GM23338 (cell line): ENCODE measurements around the gene FAM120A. TPM values are rescaled to one million over a fixed set of nuclear protein-coding genes. Genes with fewer than 3 reads are reported as not detected.

Experiments used
- ATAC-seq: fragments of 200-7000 bp; cut with Tn5 transposase; 3 replicates; pipeline ENCODE4 v1.9.1; 2020
- DNase-seq: peaks from one replicate; pipeline ENCODE4 v3.0.0-alpha.2; 2015; ENCODE audit warnings: low spot score
- H2AFZ ChIP-seq: fragments of 200-600 bp; sonication (generic); 2 replicates; pipeline ENCODE4 v1.8.0; 2016; ENCODE audit warnings: antibody characterized with exemption, mild to moderate bottlenecking, moderate library complexity
- H3F3A ChIP-seq: fragments of 200-600 bp; sonication (generic); replicated peaks from 2 replicates; pipeline ENCODE4 v1.8.0; 2017; ENCODE audit warnings: antibody characterized with exemption, mixed run types, low read depth
- H3K27ac ChIP-seq: fragments of 200-600 bp; sonication (generic); 2 replicates; pipeline ENCODE4 v1.6.1; 2016; ENCODE audit warnings: low read depth
- H3K27me3 ChIP-seq: fragments of 200-600 bp; sonication (generic); 2 replicates; pipeline ENCODE4 v1.8.0; 2016; ENCODE audit warnings: mild to moderate bottlenecking, mixed run types, moderate library complexity; ENCODE audit not compliant: insufficient read depth
- H3K36me3 ChIP-seq: fragments of 200-600 bp; sonication (generic); 2 replicates; pipeline ENCODE4 v1.8.0; 2016; ENCODE audit warnings: mild to moderate bottlenecking; ENCODE audit not compliant: insufficient read depth
- H3K4me1 ChIP-seq: fragments of 200-600 bp; sonication (generic); 2 replicates; pipeline ENCODE4 v1.8.0; 2016; ENCODE audit warnings: mild to moderate bottlenecking, moderate library complexity; ENCODE audit not compliant: insufficient read depth
- H3K4me2 ChIP-seq: fragments of 200-600 bp; sonication (generic); 2 replicates; pipeline ENCODE4 v1.7.1; 2017; ENCODE audit warnings: mixed run types
- H3K4me3 ChIP-seq: fragments of 200-600 bp; sonication (generic); 2 replicates; pipeline ENCODE4 v1.6.1; 2016; ENCODE audit warnings: mixed run types
- H3K79me2 ChIP-seq: fragments of 200-600 bp; sonication (generic); replicated peaks from 2 replicates; pipeline ENCODE4 v1.8.0; 2017; ENCODE audit warnings: mild to moderate bottlenecking; ENCODE audit not compliant: insufficient read depth
- H3K9me2 ChIP-seq: fragments of 200-600 bp; sonication (generic); 2 replicates; pipeline ENCODE4 v1.8.0; 2017; ENCODE audit not compliant: insufficient read depth
- H4K20me1 ChIP-seq: fragments of 200-600 bp; sonication (generic); replicated peaks from 2 replicates; pipeline ENCODE4 v1.8.0; 2017; ENCODE audit warnings: mild to moderate bottlenecking; ENCODE audit not compliant: insufficient read depth
- H3K27ac Mint-ChIP-seq: 2 replicates; pipeline ENCODE4 v1.8.0; 2020; ENCODE audit warnings: inconsistent platforms, mild to moderate bottlenecking, moderate library complexity, mixed read lengths
- H3K27me3 Mint-ChIP-seq: 3 replicates; pipeline ENCODE4 v1.8.0; 2022; ENCODE audit warnings: low read depth, mild to moderate bottlenecking, moderate library complexity, mixed read lengths, inconsistent platforms; ENCODE audit not compliant: insufficient read depth, poor library complexity
- H3K36me3 Mint-ChIP-seq: 3 replicates; pipeline ENCODE4 v1.8.0; 2021; ENCODE audit warnings: low read depth, mild to moderate bottlenecking, inconsistent platforms, moderate library complexity, mixed read lengths
- H3K4me1 Mint-ChIP-seq: 3 replicates; pipeline ENCODE4 v1.8.0; 2020; ENCODE audit warnings: mild to moderate bottlenecking, inconsistent platforms, mixed read lengths
- H3K4me3 Mint-ChIP-seq: 3 replicates; pipeline ENCODE4 v1.8.0; 2021; ENCODE audit warnings: moderate library complexity, mild to moderate bottlenecking, inconsistent platforms, mixed read lengths
- H3K9me3 Mint-ChIP-seq: 3 replicates; pipeline ENCODE4 v1.8.0; 2020; ENCODE audit warnings: moderate library complexity, mild to moderate bottlenecking, inconsistent platforms, mixed read lengths
- CREB1 ChIP-seq: fragments of 250-450 bp; sonication (Bioruptor Pico); IDR thresholded peaks from 2 replicates; pipeline ENCODE4 v1.5.0; 2020; ENCODE audit warnings: low read depth, mild to moderate bottlenecking, moderate library complexity
- EZH2 ChIP-seq: fragments of 200-600 bp; sonication (generic); IDR thresholded peaks from one replicate; pipeline ENCODE4 v1.8.0; 2017; ENCODE audit warnings: antibody characterized with exemption, mild to moderate bottlenecking, low read depth; ENCODE audit not compliant: unreplicated experiment
- EZH2phosphoT487 ChIP-seq: fragments of 200-600 bp; sonication (generic); IDR thresholded peaks from one replicate; pipeline ENCODE4 v1.8.1; 2018; ENCODE audit warnings: antibody characterized with exemption; ENCODE audit not compliant: unreplicated experiment
- JUNB ChIP-seq: IDR thresholded peaks from one replicate; pipeline ENCODE4 v1.6.1; 2016; ENCODE audit warnings: antibody characterized with exemption; ENCODE audit not compliant: unreplicated experiment
- NANOG ChIP-seq: IDR thresholded peaks from 2 replicates; pipeline ENCODE4 v1.6.1; 2016; ENCODE audit warnings: antibody characterized with exemption, borderline replicate concordance
- POLR2AphosphoS5 ChIP-seq: IDR thresholded peaks from 2 replicates; pipeline ENCODE4 v1.6.1; 2016; ENCODE audit warnings: antibody characterized with exemption, low read depth
- STAT1 ChIP-seq: IDR thresholded peaks from one replicate; pipeline ENCODE4 v1.6.1; 2016; ENCODE audit warnings: antibody characterized with exemption; ENCODE audit not compliant: unreplicated experiment
- ZNF114 ChIP-seq: fragments of 250-450 bp; sonication (Bioruptor Pico); IDR thresholded peaks from 2 replicates; pipeline ENCODE4 v1.5.0; 2020; ENCODE audit warnings: mild to moderate bottlenecking, moderate library complexity
- ZNF331 ChIP-seq: fragments of 250-450 bp; sonication (Bioruptor Pico); IDR thresholded peaks from 2 replicates; pipeline ENCODE4 v1.5.0; 2020; ENCODE audit warnings: low read depth, mild to moderate bottlenecking, moderate library complexity
- polyA plus RNA-seq: library from polyadenylated mRNA; unstranded; fragments of >200 nt; fragmentation: Nextera tagmentation; extraction: Ambion mirVana; gene quantifications from 2 replicates; pipeline ENCODE4 v1.2.1, GENCODE V29; 2016
- total RNA-seq: library from RNA; depleted of rRNA; stranded (reverse); fragments of >200 nt; shearing (Covaris generic); gene quantifications from 2 replicates; pipeline ENCODE4 v1.2.3, GENCODE V29; 2014
- TF ChIP-seq, protein P1 (sequence below): IDR thresholded peaks from one replicate; pipeline ENCODE4 v1.6.1; 2018; ENCODE audit warnings: antibody characterized with exemption; ENCODE audit not compliant: unreplicated experiment
- TF ChIP-seq, protein P2 (sequence below): fragments of 250-450 bp; sonication (Bioruptor Pico); IDR thresholded peaks from 2 replicates; pipeline ENCODE4 v1.5.0; 2020; ENCODE audit warnings: mild to moderate bottlenecking, moderate library complexity
- TF ChIP-seq, protein P3 (sequence below), 2 experiments: fragments of 200-600 bp in 1 of 2; sonication (generic) in 1 of 2; conservative IDR thresholded peaks; 2 replicates each; pipeline versions ENCODE4 v1.5.1 to v1.6.1; 2016 to 2017; ENCODE audit warnings: antibody characterized with exemption in 2 of 2, low read depth in 2 of 2, mild to moderate bottlenecking in 2 of 2, moderate library complexity in 1 of 2
- TF ChIP-seq, protein P4 (sequence below): IDR thresholded peaks from 2 replicates; pipeline ENCODE4 v1.6.1; 2016; ENCODE audit warnings: antibody characterized with exemption

Gene FAM120A
- total and polyA plus RNA-seq, 2 experiments from 2014 or later: 28.2 to 52.5 TPM

DNA sequence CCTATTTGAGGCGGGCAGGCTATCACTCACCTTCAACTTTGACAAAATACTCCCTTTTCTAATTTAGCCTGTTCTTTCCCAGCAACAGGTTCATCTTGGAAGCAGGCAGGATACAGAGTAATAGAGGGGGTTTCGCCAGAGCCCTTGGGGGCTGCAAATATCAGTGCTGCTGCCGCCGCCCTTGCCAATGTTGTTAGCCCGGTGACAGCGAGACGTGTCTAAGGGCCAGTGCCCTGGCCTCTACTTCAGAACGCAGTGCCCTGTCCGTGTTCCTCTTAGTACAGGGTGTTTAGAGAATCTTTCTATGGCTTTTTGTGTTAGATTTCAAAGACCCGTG lies 1.2 kb downstream of the FAM120A start:
- H3K4me2 ChIP-seq: peak overlapping the region; percentile 87
- DNase-seq (no peak), ATAC-seq (peak; percentile 1; the same call in 1 of the 3 replicates)
- Mint-ChIP-seq H3K4me3 (peak overlapping the region; percentile 94), H3K27ac (no peak overlapping the region), H3K27me3 (peaks cover 12% of the 10 kb centered on the region), H3K4me1 (peaks cover 35% of the 10 kb centered on the region), H3K36me3 (peaks cover 42% of the 10 kb centered on the region), H3K9me3 (no peaks in the 10 kb centered on the region)
- peak overlapping the region; percentile 94 for H3K4me3 ChIP-seq
- TF ChIP-seq, protein P1, sequence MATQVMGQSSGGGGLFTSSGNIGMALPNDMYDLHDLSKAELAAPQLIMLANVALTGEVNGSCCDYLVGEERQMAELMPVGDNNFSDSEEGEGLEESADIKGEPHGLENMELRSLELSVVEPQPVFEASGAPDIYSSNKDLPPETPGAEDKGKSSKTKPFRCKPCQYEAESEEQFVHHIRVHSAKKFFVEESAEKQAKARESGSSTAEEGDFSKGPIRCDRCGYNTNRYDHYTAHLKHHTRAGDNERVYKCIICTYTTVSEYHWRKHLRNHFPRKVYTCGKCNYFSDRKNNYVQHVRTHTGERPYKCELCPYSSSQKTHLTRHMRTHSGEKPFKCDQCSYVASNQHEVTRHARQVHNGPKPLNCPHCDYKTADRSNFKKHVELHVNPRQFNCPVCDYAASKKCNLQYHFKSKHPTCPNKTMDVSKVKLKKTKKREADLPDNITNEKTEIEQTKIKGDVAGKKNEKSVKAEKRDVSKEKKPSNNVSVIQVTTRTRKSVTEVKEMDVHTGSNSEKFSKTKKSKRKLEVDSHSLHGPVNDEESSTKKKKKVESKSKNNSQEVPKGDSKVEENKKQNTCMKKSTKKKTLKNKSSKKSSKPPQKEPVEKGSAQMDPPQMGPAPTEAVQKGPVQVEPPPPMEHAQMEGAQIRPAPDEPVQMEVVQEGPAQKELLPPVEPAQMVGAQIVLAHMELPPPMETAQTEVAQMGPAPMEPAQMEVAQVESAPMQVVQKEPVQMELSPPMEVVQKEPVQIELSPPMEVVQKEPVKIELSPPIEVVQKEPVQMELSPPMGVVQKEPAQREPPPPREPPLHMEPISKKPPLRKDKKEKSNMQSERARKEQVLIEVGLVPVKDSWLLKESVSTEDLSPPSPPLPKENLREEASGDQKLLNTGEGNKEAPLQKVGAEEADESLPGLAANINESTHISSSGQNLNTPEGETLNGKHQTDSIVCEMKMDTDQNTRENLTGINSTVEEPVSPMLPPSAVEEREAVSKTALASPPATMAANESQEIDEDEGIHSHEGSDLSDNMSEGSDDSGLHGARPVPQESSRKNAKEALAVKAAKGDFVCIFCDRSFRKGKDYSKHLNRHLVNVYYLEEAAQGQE: no peak
- TF ChIP-seq ZNF114: no peak
- no peak for TF ChIP-seq STAT1
- TF ChIP-seq ZNF331: no peak
- TF ChIP-seq EZH2: no peak
- TF ChIP-seq CREB1 (CRISPR knock-in tag): no peak
- TF ChIP-seq JUNB: no peak
- TF ChIP-seq NANOG: no peak
- TF ChIP-seq, protein P2, sequence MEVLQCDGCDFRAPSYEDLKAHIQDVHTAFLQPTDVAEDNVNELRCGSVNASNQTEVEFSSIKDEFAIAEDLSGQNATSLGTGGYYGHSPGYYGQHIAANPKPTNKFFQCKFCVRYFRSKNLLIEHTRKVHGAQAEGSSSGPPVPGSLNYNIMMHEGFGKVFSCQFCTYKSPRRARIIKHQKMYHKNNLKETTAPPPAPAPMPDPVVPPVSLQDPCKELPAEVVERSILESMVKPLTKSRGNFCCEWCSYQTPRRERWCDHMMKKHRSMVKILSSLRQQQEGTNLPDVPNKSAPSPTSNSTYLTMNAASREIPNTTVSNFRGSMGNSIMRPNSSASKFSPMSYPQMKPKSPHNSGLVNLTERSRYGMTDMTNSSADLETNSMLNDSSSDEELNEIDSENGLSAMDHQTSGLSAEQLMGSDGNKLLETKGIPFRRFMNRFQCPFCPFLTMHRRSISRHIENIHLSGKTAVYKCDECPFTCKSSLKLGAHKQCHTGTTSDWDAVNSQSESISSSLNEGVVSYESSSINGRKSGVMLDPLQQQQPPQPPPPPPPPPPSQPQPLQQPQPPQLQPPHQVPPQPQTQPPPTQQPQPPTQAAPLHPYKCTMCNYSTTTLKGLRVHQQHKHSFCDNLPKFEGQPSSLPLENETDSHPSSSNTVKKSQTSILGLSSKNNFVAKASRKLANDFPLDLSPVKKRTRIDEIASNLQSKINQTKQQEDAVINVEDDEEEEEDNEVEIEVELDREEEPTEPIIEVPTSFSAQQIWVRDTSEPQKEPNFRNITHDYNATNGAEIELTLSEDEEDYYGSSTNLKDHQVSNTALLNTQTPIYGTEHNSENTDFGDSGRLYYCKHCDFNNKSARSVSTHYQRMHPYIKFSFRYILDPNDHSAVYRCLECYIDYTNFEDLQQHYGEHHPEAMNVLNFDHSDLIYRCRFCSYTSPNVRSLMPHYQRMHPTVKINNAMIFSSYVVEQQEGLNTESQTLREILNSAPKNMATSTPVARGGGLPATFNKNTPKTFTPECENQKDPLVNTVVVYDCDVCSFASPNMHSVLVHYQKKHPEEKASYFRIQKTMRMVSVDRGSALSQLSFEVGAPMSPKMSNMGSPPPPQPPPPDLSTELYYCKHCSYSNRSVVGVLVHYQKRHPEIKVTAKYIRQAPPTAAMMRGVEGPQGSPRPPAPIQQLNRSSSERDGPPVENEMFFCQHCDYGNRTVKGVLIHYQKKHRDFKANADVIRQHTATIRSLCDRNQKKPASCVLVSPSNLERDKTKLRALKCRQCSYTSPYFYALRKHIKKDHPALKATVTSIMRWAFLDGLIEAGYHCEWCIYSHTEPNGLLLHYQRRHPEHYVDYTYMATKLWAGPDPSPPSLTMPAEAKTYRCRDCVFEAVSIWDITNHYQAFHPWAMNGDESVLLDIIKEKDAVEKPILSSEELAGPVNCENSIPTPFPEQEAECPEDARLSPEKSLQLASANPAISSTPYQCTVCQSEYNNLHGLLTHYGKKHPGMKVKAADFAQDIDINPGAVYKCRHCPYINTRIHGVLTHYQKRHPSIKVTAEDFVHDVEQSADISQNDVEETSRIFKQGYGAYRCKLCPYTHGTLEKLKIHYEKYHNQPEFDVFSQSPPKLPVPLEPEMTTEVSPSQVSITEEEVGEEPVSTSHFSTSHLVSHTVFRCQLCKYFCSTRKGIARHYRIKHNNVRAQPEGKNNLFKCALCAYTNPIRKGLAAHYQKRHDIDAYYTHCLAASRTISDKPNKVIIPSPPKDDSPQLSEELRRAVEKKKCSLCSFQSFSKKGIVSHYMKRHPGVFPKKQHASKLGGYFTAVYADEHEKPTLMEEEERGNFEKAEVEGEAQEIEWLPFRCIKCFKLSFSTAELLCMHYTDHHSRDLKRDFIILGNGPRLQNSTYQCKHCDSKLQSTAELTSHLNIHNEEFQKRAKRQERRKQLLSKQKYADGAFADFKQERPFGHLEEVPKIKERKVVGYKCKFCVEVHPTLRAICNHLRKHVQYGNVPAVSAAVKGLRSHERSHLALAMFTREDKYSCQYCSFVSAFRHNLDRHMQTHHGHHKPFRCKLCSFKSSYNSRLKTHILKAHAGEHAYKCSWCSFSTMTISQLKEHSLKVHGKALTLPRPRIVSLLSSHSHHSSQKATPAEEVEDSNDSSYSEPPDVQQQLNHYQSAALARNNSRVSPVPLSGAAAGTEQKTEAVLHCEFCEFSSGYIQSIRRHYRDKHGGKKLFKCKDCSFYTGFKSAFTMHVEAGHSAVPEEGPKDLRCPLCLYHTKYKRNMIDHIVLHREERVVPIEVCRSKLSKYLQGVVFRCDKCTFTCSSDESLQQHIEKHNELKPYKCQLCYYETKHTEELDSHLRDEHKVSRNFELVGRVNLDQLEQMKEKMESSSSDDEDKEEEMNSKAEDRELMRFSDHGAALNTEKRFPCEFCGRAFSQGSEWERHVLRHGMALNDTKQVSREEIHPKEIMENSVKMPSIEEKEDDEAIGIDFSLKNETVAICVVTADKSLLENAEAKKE (CRISPR knock-in tag): no peak
- no peak for TF ChIP-seq POLR2AphosphoS5
- TF ChIP-seq EZH2phosphoT487: no peak
- TF ChIP-seq, protein P3, sequence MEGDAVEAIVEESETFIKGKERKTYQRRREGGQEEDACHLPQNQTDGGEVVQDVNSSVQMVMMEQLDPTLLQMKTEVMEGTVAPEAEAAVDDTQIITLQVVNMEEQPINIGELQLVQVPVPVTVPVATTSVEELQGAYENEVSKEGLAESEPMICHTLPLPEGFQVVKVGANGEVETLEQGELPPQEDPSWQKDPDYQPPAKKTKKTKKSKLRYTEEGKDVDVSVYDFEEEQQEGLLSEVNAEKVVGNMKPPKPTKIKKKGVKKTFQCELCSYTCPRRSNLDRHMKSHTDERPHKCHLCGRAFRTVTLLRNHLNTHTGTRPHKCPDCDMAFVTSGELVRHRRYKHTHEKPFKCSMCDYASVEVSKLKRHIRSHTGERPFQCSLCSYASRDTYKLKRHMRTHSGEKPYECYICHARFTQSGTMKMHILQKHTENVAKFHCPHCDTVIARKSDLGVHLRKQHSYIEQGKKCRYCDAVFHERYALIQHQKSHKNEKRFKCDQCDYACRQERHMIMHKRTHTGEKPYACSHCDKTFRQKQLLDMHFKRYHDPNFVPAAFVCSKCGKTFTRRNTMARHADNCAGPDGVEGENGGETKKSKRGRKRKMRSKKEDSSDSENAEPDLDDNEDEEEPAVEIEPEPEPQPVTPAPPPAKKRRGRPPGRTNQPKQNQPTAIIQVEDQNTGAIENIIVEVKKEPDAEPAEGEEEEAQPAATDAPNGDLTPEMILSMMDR (conservative IDR thresholded peaks at IDR 0.05; ENCODE audit: low read depth in 2 of 2): no peak
- TF ChIP-seq, protein P4, sequence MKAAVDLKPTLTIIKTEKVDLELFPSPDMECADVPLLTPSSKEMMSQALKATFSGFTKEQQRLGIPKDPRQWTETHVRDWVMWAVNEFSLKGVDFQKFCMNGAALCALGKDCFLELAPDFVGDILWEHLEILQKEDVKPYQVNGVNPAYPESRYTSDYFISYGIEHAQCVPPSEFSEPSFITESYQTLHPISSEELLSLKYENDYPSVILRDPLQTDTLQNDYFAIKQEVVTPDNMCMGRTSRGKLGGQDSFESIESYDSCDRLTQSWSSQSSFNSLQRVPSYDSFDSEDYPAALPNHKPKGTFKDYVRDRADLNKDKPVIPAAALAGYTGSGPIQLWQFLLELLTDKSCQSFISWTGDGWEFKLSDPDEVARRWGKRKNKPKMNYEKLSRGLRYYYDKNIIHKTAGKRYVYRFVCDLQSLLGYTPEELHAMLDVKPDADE: no peak
- peaks cover 35% of the 10 kb centered on the region for H3K4me1 ChIP-seq
- peaks cover 13% of the 10 kb centered on the region for H4K20me1 ChIP-seq
- peaks cover 7% of the 10 kb centered on the region; the same call in 1 of the 2 replicates for H3K36me3 ChIP-seq
- no peaks in the 10 kb centered on the region for H3K27me3 ChIP-seq
- H2AFZ ChIP-seq: no peak overlapping the region; the same call in 1 of the 2 replicates
- no peak overlapping the region for H3K27ac ChIP-seq
- H3F3A ChIP-seq: peaks cover 15% of the 10 kb centered on the region
- H3K79me2 ChIP-seq: peaks cover 74% of the 10 kb centered on the region
- H3K9me2 ChIP-seq: no peaks in the 10 kb centered on the region
